Measurements from ENCODE around the gene CPA2.
"Not testable (repeated sequence)": the region's sequence is repeated elsewhere in the genome, so short reads cannot be mapped to it uniquely, and the experiment has no call there.

Gene CPA2

DNA sequence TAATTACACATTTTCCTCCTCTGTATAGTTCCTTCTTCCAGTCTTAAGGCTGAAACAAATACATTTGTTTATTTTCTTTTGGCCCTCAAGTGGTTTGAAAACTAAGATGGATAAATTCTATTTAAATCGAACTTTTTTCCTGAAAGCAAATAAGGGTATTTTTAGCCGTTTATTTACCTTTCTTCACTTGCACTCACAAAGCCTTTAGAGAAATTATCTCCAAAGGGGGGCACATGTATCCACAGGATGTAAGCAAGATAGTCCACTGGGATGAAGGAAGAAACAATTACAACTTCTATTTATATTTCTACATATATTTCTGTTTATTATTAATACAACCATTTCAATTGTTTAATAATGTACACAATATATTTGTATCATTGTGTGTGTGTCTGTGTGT lies 36.5 kb downstream of the CPA2 start:
- DNase-seq (ENCODE audit: extremely low spot score, insufficient read length, low read depth) (no peak), FAIRE-seq (no peak)

- no peak for DNase-seq (ENCODE audit: extremely low spot score, insufficient read length, low read depth)
- no peak for FAIRE-seq
Observed at GRCh38 chr7:130303551-130303950, 36.9 kb downstream of the CPA2 start.

DNA sequence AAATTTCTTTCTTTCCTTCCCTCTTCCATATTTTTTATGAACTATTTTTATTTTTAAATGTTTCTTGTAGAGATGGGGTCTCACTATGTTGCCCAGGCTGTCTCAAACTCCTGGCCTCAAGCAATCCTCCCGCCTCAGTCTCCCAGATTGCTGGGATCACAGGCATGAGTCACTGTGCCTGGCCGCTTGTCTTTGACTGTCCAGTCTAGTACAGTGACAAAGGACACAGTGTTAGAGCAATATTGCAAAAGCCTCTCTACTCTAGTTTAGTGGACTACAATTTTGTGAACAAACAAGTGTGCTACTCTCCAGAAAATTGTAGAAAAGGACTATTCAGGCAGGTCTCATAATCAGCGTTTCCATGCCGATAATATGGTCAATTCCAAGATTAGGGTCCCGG lies 37.3 kb downstream of the CPA2 start:
- FAIRE-seq: no peak

GRCh38 chr7:130304878-130305277 lies 38.2 kb downstream of the CPA2 start:
- FAIRE-seq (no peak), DNase-seq (ENCODE audit: extremely low spot score, insufficient read length, low read depth) (no peak)

More for the DNA sequence above, 37.3 kb downstream of the CPA2 start:
- DNase-seq (ENCODE audit: extremely low spot score, insufficient read length, low read depth): no peak

DNA sequence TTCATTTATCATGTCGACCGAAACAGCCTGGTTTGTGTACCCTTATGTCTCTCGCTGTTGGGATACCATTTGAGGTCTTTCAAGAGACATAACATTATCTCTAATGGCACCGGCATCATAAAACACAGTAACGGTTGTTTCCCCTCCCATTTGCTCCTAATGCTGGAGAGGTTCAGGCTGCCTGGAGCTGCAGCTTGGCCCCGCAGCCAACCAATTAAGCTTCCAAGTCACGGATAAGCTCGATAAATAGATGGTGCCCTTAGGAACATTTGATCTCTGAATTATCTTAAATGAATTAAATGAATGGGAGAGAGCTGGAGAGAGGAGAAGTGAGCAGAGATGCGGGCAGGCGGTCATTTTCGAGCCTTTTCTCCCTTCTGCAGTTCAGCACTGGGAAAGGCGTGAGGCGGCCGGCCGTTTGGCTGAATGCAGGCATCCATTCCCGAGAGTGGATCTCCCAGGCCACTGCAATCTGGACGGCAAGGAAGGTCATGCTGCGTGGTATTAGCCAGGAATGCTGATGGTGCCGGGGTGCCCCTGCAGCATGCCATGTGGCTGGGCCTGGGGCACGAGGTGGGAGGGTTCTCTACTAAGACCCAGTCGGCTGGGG lies 38.9 kb downstream of the CPA2 start:
- DNase-seq (ENCODE audit: extremely low spot score, insufficient read length, low read depth) (no peak), FAIRE-seq (no peak)

GRCh38 chr7:130309986-130310385 lies 43.3 kb downstream of the CPA2 start:
- FAIRE-seq (no peak), DNase-seq (ENCODE audit: extremely low spot score, insufficient read length, low read depth) (no peak)

DNA sequence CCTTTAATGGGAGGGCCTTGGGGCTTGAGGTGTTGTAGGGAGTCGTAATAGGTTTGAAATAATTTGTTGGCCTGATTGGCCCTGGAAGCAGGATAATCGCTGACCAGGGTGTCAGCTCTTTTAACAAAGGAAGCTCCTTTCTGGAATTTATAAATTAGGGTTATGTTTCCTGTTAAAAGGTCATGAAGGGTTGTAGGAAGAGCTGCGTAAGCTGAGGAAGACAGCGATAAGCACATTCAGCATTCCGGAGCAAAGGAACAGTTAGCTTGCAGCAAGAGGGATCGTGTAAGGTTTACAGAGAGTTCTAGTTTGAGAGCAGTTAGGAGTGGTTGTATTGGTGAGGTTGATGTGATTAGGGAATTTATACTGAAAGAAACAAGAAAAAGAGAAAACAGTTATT lies 47.6 kb downstream of the CPA2 start:
- DNase-seq (ENCODE audit: extremely low spot score, insufficient read length, low read depth) (no peak), FAIRE-seq (no peak)

DNA sequence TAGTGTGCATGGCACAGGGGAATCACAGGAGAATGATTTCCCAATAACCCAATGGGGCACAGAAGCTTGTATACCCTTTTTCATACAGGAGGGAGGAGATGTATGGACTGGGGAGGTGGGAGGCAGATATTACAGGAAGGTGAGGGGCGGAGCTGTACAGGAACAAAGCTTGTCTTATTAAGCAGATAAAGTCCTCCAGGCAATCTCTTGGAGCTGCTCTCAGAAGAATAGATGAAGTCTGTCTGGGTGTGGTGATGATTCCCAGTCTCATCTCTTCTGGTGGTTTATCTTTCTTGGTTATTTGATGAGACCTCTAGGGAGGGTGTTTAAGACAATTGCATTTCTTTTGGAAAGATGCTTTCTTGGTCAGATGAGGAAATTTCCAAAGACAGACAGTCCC lies 52.9 kb downstream of the CPA2 start:
- FAIRE-seq (no peak), DNase-seq (ENCODE audit: extremely low spot score, insufficient read length, low read depth) (no peak)

DNA sequence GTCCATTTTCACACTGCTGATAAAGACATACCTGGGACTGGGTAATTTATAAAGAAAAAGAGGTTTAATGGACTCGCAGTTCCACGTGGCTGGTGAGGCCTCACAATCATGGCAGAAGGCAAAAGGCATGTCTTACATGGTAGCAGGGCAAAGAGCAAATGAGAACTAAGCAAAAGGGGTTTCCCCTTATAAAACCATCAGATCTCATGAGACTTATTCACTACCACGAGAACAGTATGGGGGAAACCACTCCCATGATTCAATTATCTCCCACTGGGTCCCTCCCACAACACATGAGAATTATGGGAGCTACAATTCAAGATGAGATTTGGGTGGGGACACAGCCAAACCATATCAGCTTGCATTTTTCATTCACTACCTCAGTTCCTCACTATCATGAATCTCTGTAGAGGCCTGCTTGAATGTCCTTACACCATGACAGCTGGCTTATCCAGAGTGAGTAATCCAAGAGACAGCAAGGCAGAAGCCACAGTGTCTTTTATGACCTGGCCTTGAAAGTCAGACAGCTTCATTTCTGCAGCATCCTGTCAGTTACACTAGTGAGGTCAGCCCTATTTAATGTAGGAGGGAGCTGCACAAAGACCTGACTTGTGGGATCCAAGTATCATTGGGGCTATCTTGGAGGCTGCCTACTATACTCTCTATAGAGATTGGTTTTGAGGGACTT lies 55.0 kb downstream of the CPA2 start:
- DNase-seq (ENCODE audit: extremely low spot score, insufficient read length, low read depth); FAIRE-seq: not testable (repeated sequence)

GRCh38 chr7:130322615-130323014 lies 56.0 kb downstream of the CPA2 start:
- DNase-seq (ENCODE audit: extremely low spot score, insufficient read length, low read depth): no peak
- FAIRE-seq: no peak

- FAIRE-seq (no peak), DNase-seq (ENCODE audit: extremely low spot score, insufficient read length, low read depth) (no peak)
Observed at GRCh38 chr7:130324306-130324943, 57.8 kb downstream of the CPA2 start.

DNA sequence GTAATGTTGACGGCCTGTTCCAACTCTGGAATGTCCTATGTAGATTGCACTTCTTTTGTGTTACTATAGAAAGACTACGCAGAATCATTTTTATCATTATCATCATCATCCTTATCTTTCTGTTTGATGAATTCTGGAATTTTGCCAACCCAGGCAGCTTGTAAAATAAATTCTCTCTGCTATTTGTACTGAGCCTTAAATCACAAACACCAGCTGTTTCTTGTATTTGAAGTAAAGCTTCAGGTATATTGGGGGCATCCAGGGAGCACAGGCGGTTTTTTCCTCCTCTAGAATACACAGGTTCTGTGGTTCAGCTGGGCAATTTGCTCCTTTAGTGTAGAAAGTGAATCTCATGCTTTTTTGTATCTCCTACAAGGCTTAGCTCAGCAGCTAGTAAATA lies 63.0 kb downstream of the CPA2 start:
- DNase-seq (ENCODE audit: extremely low spot score, insufficient read length, low read depth) (no peak), FAIRE-seq (no peak)

DNA sequence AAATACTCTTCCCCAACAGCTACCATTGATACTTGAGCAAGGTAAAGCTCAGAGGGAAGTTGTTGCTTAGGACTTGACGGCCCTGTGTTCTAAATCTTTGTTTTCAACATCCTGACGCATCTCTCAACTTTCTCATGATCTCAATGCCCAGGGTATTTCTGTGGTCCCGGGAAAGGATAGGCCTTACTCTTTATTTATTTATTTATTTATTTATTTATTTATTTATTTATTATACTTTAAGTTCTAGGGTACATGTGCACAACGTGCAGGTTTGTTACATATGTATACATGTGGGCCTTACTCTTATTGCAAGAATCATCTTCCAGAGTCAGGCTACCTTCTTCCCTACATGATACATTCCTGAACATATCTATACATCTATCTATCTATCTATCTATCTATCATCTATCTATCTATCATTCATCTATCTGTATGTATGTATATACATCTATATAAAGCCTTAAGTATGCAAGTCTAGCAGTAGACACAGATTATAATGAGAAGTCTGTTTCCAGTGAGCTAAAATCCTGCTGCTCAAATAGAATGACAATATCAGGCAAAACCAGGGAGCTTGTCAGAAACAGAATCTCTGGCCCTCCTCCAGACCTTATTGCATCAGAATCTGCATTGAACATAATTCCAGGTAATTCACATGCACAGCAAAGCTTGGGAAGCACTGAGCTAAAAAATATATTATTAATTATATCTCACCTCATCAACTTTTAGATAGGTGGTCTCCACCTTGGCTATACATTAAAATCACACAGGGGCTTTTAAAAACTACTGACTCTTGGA lies 65.8 kb downstream of the CPA2 start:
- no peak for FAIRE-seq
- DNase-seq (ENCODE audit: extremely low spot score, insufficient read length, low read depth): no peak

DNA sequence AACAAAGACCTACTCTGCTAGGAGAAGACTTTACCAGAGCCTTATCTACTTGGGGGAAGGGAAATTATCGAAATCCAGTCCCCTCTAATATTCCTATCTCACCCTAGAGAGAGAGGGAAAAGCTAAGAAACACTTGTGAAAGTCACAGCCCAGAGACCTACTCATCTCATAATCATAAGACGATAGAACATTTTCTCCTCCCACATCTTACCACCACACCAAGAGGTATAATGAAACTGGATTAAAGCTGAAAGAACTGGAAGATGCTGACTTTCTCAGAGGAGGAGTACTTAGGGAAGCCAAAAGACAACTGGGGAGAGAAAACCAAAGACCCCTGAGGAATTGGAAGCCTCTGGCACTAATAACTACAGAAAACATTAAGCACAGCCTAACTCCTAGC lies 67.2 kb downstream of the CPA2 start:
- FAIRE-seq (no peak), DNase-seq (ENCODE audit: extremely low spot score, insufficient read length, low read depth) (no peak)

DNA sequence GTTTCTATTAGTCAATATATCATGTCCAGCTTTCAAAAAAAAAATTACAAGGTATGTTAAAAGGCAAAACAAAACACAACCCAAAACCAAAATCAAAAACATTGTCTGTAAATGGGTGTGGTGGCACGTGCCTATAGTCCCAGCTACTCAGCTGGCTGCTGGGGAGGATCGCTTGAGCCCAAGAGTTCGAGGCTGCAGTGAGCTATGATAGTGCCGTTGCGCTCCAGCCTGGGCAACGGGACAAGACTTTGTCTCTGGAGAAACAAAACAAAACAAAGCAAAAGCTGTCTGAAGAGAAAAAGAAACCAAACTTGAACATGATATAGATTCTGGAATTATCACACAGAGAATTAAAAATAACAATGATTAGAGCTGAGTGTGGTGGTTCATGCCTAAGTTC lies 67.6 kb downstream of the CPA2 start:
- no peak for DNase-seq (ENCODE audit: extremely low spot score, insufficient read length, low read depth)
- FAIRE-seq: no peak

- FAIRE-seq: no peak
- DNase-seq (ENCODE audit: extremely low spot score, insufficient read length, low read depth): no peak
Observed at GRCh38 chr7:130337410-130337971, 70.8 kb downstream of the CPA2 start.

DNA sequence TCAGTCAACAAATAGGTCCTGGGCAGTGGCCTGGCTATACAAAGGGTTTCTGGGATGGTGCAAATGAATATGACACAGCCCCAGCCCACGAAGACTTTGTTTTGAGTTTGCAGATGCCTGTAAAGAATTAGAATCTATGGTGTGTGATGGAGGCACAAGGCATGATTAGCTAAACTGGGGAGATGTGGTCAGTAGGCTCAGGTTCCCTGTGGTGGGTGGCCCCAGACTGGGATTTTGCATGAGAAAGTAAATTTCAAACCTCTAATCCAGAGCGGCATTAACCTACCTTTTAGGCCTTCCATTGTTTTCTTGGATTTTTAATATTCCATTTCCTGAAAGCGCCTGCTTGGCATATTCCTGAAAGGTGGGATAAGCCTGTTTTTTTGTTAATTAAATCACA lies 71.6 kb downstream of the CPA2 start:
- FAIRE-seq (no peak), DNase-seq (ENCODE audit: extremely low spot score, insufficient read length, low read depth) (no peak)

Measured in GM18507 (cell line).